Islet of Langerhans (tissue), 1 donor: ENCODE results near the gene RBM3.

Experiments used
- FAIRE-seq: peaks from one replicate; lab custom pipeline; 2011; peaks lifted over from hg19 to GRCh38; lab: Jason Lieb, UNC

Gene RBM3

DNA sequence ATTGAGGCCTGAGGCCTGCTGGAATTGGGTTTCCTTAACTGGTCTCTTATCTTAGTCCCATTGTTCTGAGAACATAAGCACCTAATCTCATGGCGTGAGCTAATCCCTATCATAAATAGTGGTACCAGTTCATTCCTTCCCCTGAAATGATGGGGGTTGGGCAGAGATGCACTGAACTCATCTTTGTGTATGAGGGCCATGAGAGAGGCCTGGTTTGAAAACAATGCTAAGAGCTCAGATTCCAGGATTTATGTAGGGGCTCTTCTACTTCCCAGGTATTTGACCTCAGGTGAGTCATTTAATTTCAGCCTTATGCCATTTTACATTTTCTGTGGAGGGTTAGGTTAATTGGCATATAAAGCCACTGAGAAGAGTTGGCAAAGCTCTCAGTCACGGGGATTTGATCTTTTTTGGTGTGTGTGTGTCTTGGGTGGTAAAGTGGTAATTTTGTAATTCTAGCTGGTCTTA lies 4.4 kb downstream of the RBM3 start:
- no peak for FAIRE-seq

- FAIRE-seq = no peak
These were observed 5.0 kb downstream of the RBM3 start for GRCh38 chrX:48579259-48579658.

DNA sequence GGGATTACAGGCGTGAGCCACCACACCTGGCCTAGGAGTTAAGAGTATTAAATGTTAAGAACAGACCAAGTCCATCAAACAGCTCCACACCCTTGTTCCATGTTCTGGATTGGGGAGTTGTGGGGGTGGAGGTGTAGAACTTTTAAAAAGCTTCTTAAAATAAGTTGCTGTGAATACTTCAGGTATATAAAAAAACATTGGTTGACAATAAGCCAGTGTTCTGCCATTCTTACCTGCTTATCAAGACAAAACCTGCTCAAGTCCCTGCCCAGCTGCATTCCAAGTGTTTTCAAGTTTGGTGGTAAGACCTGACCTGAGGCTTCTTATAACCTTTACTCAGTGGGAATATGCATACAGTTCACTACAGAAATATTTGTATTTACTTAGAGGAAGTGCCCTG lies 6.4 kb downstream of the RBM3 start:
- FAIRE-seq = no peak

- no peak for FAIRE-seq
These were observed 10.4 kb downstream of the RBM3 start for GRCh38 chrX:48584698-48585097.

GRCh38 chrX:48589482-48590162 lies 15.3 kb downstream of the RBM3 start:
- no peak for FAIRE-seq

- no peak for FAIRE-seq
These were observed 16.2 kb downstream of the RBM3 start for GRCh38 chrX:48590203-48591103.

- no peak for FAIRE-seq
These were observed 17.0 kb downstream of the RBM3 start for GRCh38 chrX:48591255-48591791.

DNA sequence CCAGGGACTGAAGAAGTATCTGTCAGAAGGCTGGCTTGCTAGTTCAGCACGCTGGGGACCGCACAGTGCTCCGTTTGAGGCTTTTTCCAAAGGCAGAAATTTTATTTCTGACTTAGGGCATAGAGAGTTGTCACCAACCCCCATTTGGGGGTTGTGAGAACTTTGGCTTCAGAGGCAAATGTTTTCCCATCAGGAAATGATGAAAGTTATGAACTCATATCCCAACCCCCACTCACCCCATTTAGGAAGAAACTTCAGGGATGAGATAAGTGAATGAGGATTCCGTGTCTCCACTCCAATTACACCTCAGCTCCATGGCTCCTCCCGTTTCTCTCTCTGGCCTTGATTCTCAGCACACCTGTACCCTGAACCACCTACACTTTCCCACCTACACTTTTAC lies 18.7 kb downstream of the RBM3 start:
- no peak for FAIRE-seq

- no peak for FAIRE-seq
These were observed 21.6 kb downstream of the RBM3 start for GRCh38 chrX:48595929-48596328.

DNA sequence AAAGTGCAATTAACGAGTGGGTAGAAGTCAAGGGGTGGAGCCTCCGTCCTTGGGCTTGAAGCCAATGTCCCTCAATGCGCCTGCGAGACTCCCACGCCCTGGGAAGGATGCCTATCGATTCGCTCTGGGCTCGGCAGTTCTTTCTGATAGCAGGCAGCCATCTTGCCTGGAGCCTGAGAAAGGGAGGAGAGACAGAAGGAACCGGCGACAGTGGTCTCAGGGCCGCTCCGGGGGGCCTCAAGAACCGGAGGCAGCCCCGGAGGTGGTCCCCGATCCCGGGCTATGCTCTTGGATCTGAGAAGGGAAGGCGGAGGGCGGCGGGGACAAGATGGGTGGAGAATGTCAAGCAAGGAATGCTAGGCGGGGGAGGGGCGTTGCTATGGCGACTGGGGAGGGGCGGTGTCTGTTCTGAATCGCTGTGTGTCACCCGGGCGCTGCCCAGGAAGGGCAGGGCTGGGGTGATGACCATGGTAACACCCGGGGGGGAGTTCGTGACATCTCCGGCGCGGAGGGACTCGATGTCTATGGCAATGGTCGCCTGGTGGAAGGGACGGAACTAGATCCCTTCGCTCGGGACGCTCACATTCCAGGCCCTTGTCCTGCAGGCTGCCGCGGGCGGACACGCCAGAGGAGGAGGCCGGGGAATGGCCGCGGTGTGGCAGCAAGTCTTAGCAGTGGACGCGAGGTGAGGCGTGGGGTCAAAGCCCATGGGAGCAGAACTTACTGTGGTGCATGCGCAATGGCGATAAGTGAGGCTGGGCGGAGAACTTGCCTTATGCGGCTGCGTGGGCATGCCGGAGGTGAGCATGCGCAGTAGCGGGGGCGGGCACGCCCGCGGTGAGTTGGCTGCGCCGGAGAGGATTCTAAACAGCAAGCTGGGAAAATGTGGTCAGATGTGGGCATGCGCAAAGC lies 23.3 kb downstream of the RBM3 start, which contains the start of gene WDR13:
WDR13 (plus strand) TSS at position 140 of the 912 bp plus-strand sequence; CDS start at position 645, 505 bp downstream.
- FAIRE-seq = peak; percentile 76

- FAIRE-seq = no peak
These were observed 24.3 kb downstream of the RBM3 start for GRCh38 chrX:48598614-48599013.

DNA sequence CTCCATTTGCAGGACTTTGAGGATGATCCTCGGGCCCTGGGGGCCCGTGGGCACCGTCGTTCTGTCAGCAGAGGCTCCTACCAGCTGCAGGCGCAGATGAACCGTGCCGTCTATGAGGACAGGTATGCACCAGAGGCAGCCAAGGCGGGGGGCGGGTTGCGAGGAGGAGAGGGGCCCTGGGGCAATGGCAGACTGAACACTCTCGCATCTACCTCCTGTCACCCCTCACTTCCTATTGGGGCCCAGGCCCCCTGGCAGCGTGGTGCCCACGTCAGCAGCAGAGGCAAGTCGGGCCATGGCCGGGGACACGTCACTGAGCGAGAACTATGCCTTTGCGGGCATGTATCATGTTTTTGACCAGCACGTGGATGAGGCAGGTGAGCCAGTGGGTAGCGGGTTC lies 25.1 kb downstream of the RBM3 start:
- FAIRE-seq = no peak

DNA sequence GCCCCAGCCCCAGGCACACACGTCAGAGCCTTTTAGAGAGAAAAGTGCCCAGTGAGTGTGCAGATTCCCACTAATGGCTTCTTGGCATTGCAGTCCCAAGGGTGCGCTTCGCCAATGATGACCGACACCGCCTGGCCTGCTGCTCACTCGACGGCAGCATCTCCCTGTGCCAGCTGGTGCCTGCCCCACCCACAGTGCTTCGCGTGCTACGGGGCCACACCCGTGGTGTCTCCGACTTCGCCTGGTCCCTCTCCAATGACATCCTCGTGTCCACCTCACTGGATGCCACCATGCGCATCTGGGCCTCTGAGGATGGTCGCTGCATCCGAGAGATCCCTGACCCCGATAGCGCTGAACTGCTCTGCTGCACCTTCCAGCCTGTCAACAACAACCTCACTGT lies 25.9 kb downstream of the RBM3 start:
- no peak for FAIRE-seq

DNA sequence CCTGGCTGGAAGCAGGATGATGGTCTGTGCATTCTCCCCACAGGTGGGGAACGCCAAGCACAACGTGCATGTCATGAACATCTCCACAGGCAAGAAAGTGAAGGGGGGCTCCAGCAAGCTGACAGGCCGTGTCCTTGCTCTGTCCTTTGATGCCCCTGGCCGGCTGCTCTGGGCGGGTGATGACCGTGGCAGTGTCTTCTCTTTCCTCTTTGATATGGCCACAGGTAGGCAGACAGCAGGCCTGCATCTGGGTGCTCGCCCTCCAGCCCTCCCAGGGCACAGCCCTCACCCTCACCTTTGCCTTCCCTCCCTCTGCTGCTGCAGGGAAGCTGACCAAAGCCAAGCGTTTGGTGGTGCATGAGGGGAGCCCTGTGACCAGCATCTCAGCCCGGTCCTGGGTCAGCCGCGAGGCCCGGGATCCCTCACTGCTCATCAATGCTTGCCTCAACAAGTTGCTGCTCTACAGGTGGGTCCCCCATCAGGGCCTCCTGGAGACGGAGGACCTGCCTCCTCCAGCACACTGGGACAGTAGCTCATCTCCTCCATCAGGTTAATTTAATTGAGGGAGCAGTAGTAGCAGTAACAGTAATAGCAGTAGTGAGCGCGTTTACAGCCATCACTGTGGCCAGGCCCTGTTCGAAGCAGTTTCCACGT lies 27.6 kb downstream of the RBM3 start:
- no peak for FAIRE-seq

DNA sequence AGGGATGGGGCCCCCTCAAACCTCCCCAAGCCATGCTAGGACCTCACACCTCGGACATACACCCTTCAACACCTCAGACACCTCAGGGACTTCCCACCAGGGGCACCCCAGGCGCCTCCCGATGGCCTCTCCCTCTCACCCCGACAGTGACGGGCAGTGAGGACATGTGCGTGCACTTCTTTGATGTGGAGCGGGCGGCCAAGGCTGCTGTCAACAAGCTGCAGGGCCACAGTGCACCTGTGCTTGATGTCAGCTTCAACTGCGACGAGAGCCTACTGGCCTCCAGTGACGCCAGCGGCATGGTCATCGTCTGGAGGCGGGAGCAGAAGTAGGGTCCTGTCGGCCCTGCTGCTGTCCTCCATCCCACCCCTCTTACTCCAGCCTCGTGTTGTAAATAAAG lies 30.4 kb downstream of the RBM3 start:
- no peak for FAIRE-seq

DNA sequence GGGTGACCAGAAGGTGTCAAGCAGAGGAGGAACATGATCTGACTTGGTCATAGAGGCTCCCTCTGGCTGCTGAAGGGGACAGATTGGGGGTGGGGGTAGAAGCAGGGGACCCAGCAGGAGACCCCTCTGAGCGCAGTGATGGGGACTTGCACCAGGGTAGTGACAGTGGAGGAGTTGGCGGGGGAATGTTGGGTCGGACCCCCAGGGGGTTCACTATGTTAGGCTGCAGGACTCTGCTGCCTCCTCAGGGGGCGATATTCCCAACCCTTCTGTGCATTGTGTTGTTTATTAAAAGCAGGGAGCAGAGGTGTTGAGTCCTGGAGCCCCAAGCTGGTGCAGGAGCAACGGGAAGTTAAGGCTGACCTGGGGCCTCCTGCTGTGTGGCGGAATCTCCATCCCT lies 31.8 kb downstream of the RBM3 start:
- FAIRE-seq = no peak

GRCh38 chrX:48611703-48612102 lies 37.4 kb downstream of the RBM3 start:
- FAIRE-seq = no peak

DNA sequence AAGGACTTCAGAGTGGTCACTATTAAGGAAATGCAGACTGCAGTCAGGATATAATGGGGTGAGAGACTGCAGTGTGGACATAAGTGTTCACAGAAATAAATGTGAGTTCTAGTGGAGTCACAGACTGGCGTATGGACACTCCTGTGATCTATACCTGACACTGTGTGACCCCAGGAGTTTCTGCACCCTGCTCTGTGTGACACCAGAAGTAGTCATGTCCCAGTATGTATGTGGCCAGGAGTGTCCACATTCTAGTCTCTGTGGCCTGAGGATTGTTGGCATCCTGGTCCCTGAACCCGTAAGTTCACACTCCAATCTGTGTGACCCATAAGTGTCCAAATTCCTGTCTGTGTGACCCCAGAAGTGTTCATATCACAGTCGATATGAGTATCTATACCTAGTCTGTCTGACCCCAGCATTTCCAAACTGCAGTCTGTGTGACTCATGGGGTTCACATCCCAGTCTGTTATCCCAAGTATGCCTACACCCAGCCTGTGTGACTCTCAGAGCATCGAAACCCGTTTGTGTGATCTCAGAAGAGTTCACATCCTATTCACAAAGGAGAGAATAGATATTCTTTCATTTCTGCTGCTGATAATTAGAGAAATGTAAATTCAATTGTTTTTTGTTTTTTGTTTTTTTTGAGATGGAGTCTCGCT lies 39.3 kb downstream of the RBM3 start:
- FAIRE-seq = no peak

DNA sequence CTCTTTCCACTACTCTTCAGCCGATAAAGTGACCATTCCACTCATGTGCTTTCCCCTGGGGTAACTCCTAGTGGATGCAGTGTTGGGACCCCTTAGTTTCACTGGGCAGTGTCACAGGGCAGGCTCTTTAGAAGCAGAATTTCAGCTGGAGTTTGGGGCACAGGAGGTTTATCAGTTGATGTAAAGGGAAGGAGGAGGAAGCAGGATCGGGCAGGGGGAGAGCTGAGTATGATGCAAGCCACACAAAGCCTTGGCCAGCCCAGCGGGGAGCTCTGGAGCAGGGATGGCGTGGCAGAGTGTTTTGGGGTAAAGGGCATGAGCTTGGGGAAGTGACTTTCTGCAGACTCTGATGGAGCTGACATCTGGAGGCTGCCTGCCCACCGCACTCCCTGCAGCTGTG lies 42.3 kb downstream of the RBM3 start:
- FAIRE-seq = no peak

DNA sequence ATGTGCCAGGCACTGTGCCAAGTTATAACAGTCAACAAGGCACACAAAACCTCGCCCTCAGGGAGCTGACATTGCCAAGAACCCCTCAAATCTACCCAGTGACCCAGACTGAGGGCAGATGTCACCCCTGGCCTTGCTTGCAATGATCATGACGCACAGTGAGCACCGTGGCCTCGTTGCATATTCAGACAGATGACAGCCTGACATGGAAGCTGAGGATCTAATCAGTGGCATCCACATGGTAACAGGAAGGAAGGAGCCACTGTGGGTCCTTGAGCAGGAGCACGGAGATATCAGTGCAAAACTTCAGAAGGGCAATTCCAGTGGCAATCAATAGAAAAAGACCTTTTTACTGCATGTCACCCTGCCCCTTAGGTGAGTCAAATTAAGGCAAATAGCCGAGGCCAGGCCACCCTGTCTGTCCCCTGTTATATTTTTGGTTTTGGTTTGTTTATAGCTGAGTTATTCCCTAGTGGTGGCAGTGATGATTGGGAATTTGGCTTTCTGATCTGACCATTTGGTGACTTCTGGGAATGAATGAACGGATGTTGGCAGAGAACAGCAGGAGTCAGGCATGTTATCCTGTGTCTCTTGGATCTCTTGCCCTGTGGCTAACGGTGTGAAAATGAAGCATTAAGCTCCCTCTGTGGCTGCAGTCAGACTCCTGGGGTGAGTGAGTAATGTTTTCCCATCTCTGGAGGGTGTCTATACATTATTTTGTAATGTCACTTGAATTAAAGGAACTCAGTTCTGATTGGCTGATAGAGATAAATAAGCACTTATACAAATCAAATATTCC lies 43.5 kb downstream of the RBM3 start:
- FAIRE-seq = no peak
